A549 (cell line): Measurements from ENCODE around the gene DLG2.

Experiments
- CEBPB ChIP-seq, 2 experiments: fragments of >200 bp in 1 of 2; sonication (Bioruptor Twin) in 1 of 2; formaldehyde crosslinking in 1 of 2; IDR thresholded peaks; 2 replicates each; pipeline ENCODE4 v1.6.1; 2012 to 2016
- CTCF ChIP-seq: fragments of >200 bp; sonication (Bioruptor Twin); formaldehyde crosslinking; IDR thresholded peaks from 3 replicates; pipeline ENCODE4 v1.5.1; 2016
- MAZ ChIP-seq: fragments of 150-350 bp; IDR thresholded peaks from 2 replicates; pipeline ENCODE4 v1.6.1; 2014; ENCODE audit warnings: antibody characterized with exemption, low read depth, low read length, borderline replicate concordance
- POLR2A ChIP-seq: IDR thresholded peaks from 2 replicates; pipeline ENCODE4 v1.6.1; 2012; ENCODE audit warnings: mild to moderate bottlenecking, low read length
- RCOR1 ChIP-seq: fragments of 150-350 bp; IDR thresholded peaks from 2 replicates; pipeline ENCODE4 v1.6.1; 2014; ENCODE audit warnings: antibody characterized with exemption, low read length, low read depth
- RFX5 ChIP-seq: fragments of 450-650 bp; IDR thresholded peaks from 2 replicates; pipeline ENCODE4 v1.7.1; 2014; ENCODE audit warnings: antibody characterized with exemption, mild to moderate bottlenecking, moderate library complexity
- RNF2 ChIP-seq: fragments of 200-600 bp; sonication (generic); IDR thresholded peaks from 2 replicates; pipeline ENCODE4 v1.6.1; 2016; ENCODE audit warnings: low read depth, mild to moderate bottlenecking, antibody characterized with exemption, moderate library complexity, borderline replicate concordance

GRCh38 chr11:84142411-84142810, 1484.7 kb downstream of the DLG2 start:
- TF ChIP-seq RFX5 (no peak), POLR2A (no peak), RNF2 (no peak), CTCF (no peak), CEBPB (IDR thresholded peaks at IDR 0.05) (no peak), RCOR1 (no peak), MAZ (no peak)
